ENCODE measurements around the gene RFESD. TPM values are rescaled to one million over a fixed set of nuclear protein-coding genes. Genes with fewer than 3 reads are reported as not detected.

Gene RFESD
- total and polyA plus RNA-seq, 2 of the 8 experiments (the other 6 are each of a cell fraction or from before 2014, with no cell fraction given) = 1.7 to 2.0 TPM

GRCh38 chr5:95686651-95687050 is 40.1 kb downstream of the RFESD start:
- H3K18ac ChIP-seq (ENCODE audit: extremely low read depth, low read length) = no peak overlapping the region
- H3K9me3 ChIP-seq (ENCODE audit: insufficient read depth in 2 of 2, low read depth in 1 of 2, low read length in 1 of 2) = no peaks in the 10 kb centered on the region; a peak in 1 of 4 replicates
- no peaks in the 10 kb centered on the region for H3K79me2 ChIP-seq (ENCODE audit: control insufficient read depth in 1 of 2, insufficient read depth in 2 of 2, low read length in 2 of 2)
- H3K27ac ChIP-seq (ENCODE audit: low read depth, low read length) = no peak overlapping the region
- 88% methylated on average over 2 of the region's 2 CpGs; no CpG with 5 or more reads in 1 of the 2 experiments for WGBS, 2 experiments (ENCODE audit: extremely low coverage in 1 of 2, insufficient coverage in 1 of 2, insufficient read length in 1 of 2, insufficient replicate concordance in 2 of 2, low coverage in 1 of 2, low lambda C conversion rate in 2 of 2, missing lambda C conversion rate in 1 of 2)
- no peak overlapping the region for H3K14ac ChIP-seq (ENCODE audit: insufficient read length)
- no peak overlapping the region for H3K9ac ChIP-seq (replicated peaks in 1 of 4; ENCODE audit: extremely low read depth in 1 of 4, low read depth in 3 of 4, low read length in 3 of 4)
- no peaks in the 10 kb centered on the region for H3K4me1 ChIP-seq (replicated peaks in 1 of 4; ENCODE audit: control insufficient read depth in 3 of 4, insufficient read depth in 4 of 4, low read length in 3 of 4)
- no peaks in the 10 kb centered on the region for H3K36me3 ChIP-seq (ENCODE audit: control insufficient read depth in 2 of 4, insufficient read depth in 4 of 4, low read length in 3 of 4)
- H3K4me2 ChIP-seq (ENCODE audit: insufficient read depth in 1 of 2, low read depth in 2 of 2, low read length in 2 of 2) = no peak overlapping the region
- H3K4ac ChIP-seq (replicated peaks; ENCODE audit: insufficient read length, low read depth, low read length) = no peak overlapping the region
- no peaks in the 10 kb centered on the region for H3K23me2 ChIP-seq (ENCODE audit: low read depth, low read length)
- H4K91ac ChIP-seq (replicated peaks; ENCODE audit: insufficient read length, low read length) = no peak overlapping the region
- H2BK12ac ChIP-seq (ENCODE audit: low read depth, low read length) = no peak overlapping the region
- H4K5ac ChIP-seq (ENCODE audit: insufficient read length, low read depth, low read length) = no peak overlapping the region
- no peak overlapping the region for H3K56ac ChIP-seq (replicated peaks; ENCODE audit: insufficient read length, low read depth, low read length)
- H3K23ac ChIP-seq (ENCODE audit: insufficient read length) = no peak overlapping the region
- H3K27me3 ChIP-seq (replicated peaks in 1 of 4; ENCODE audit: control insufficient read depth in 3 of 4, extremely low read depth in 1 of 4, insufficient read depth in 3 of 4, low read length in 3 of 4) = no peaks in the 10 kb centered on the region
- no peak overlapping the region for H2AFZ ChIP-seq (ENCODE audit: low read length)
- H3K4me3 ChIP-seq (ENCODE audit: extremely low read depth in 1 of 4, insufficient read depth in 2 of 4, low read depth in 3 of 4, low read length in 4 of 4) = no peak overlapping the region
- H2BK20ac ChIP-seq (ENCODE audit: low read length) = no peak overlapping the region
- H4K8ac ChIP-seq (ENCODE audit: extremely low read depth, insufficient read depth, low read length) = no peak overlapping the region
- no peaks in the 10 kb centered on the region for H4K20me1 ChIP-seq (replicated peaks in 1 of 2; ENCODE audit: control insufficient read depth in 1 of 2, insufficient read depth in 2 of 2, low read length in 2 of 2)
- no peak overlapping the region for H2BK5ac ChIP-seq (ENCODE audit: low read depth, low read length)
- H2BK15ac ChIP-seq (ENCODE audit: low read length) = no peak overlapping the region
- H2BK120ac ChIP-seq (replicated peaks; ENCODE audit: low read depth, low read length) = no peak overlapping the region
- ChIA-PET CTCF (ENCODE audit: partially characterized antibody) (no interaction called here), POLR2A (ENCODE audit: partially characterized antibody) (no interaction called here)
- no peaks in the 10 kb centered on the region for H3K79me1 ChIP-seq (ENCODE audit: low read depth, low read length)
- no peak overlapping the region for H2AK5ac ChIP-seq (ENCODE audit: low read depth, low read length)
- FAIRE-seq (no peak), DNase-seq (ENCODE audit: low read depth in 1 of 2, low spot score in 2 of 2) (no peak)
- TF ChIP-seq E2F6 (IDR thresholded peaks at IDR 0.05) (no peak), MAFK (IDR thresholded peaks at IDR 0.05; ENCODE audit: low read depth, low read length) (no peak), BACH1 (IDR thresholded peaks at IDR 0.05; ENCODE audit: low read length) (no peak), GABPA (IDR thresholded peaks at IDR 0.05; ENCODE audit: borderline replicate concordance, insufficient read depth, low read length) (no peak), RFX5 (IDR thresholded peaks at IDR 0.05; ENCODE audit: borderline replicate concordance, low read depth, low read length) (no peak), EGR1 (IDR thresholded peaks at IDR 0.05; ENCODE audit: borderline replicate concordance, low read depth, low read length) (no peak)

All from H1 (cell line).